ENCODE results near the gene ZNF33B. TPM values are rescaled to one million over a fixed set of nuclear protein-coding genes. Genes with fewer than 3 reads are reported as not detected.
"Not testable (repeated sequence)": the region's sequence is repeated elsewhere in the genome, so short reads cannot be mapped to it uniquely, and the experiment has no call there.

The ZNF33B gene
- polyA plus RNA-seq (ENCODE audit: insufficient read length in 4 of 4) = 10 to 100 TPM; 25.2 to 48.5 (median 45.0) TPM

DNA sequence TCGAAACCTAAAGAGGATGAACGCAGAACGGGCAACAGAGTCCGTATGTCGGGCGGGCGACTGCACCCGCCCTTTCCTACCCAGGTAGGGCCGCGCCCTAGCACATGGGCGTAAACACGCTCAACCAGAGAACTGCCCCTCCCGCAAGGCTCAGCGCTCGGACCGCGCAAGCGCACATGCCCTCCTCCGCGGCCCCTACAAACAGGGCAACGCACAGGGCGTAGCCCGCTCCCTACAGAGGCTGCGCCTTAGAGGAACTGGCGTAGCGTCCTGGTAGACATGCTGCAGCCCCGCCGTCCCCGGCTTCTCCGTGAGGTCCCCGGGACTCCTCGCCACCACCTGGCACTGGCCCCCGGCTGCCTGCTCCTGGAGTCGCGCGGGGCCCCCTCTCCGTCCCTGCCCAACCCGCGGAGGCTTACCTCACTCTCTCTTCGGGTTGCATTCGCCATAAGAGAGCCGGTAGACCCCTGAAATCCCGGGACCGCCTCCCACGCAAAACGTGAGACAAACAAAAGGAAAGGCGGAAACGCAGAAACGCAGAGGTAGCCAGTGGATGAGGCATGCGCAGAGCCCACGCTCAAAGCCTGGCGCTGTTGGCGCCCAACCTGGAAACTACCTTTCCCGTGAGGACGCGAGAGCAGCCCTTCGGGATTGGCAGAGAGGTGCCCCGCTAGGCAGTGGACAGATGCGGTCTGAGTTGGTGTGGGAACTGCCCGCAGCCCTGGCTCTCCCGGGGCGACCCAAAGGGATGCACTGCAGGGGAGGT, at the start of gene ZNF33B:
Gene ZNF33B, minus strand, starts transcription at position 516 of the 766 bp plus-strand sequence. CDS start 1,642 bp downstream, outside the sequence.
- peak; percentile 88 to 90 (median 88) for DNase-seq (ENCODE audit: low read depth in 4 of 4, low spot score in 3 of 4)

DNA sequence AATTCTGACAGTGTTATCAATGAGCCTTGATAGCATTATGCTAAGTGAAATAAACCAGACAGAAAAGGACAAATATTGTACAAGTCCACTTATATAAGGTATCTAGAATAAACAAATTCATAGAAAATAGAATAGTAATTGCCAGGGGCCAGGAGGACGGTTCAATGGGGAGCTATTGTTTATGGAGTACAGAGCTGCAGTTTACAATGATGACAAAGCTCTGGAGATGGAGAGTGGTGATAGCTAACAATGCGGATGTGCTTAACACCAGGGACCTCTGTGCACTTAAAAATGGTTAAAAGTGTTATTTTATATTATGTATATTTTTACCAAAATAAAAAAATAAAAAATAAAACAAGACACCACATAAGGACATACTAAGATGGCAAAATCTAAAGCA, 46.1 kb upstream of the ZNF33B start:
- no peak for DNase-seq (ENCODE audit: low read depth in 4 of 4, low spot score in 3 of 4)

DNA sequence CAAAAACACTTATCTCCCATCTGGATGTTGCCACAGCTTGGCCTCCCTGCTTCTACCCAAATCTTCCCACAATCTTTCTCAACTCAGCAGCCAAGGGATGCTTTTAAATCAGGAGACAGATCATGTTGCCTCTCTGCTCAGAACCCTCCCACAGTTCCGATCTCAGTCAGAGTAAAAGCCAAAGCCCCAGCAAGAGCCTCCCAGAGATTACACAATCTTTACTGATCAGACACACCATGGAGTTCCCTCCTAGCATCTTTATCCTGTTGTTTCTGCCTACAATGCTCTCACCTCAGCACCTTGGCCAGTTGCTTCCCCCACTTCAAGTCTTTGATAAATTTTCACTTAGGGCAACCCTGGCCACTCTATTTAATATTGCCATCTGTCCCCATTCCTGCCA, 41.9 kb upstream of the ZNF33B start:
- no peak for DNase-seq (ENCODE audit: low read depth in 4 of 4, low spot score in 3 of 4)

DNA sequence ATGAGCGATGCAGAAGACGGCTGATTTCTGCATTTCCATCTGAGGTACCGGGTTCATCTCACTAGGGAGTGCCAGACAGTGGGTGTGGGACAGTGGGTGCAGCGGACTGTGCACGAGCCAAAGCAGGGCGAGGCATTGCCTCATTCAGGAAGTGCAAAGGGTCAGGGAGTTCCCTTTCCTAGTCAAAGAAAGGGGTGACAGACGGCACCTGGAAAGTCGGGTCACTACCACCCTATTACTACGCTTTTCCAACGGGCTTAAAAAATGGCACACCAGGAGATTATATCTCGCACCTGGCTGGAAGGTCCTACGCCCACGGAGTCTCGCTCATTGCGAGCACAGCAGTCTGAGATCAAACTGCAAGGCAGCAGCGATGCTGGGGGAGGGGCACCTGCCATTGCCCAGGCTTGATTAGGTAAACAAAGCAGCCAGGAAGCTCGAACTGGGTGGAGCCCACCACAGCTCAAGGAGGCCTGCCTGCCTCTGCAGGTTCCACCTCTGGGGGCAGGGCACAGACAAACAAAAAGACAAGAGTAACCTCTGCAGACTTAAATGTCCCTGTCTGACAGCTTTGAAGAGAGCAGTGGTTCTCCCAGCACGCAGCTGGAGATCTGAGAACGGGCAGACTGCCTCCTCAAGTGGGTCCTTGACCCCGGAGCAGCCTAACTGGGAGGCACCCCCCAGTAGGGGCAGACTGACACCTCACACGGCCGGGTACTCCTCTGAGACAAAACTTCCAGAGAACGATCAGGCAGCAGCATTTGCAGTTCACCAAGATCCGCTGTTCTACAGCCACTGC, 27.0 kb upstream of the ZNF33B start:
- not testable (repeated sequence) for DNase-seq (ENCODE audit: low read depth in 4 of 4, low spot score in 3 of 4)

DNA sequence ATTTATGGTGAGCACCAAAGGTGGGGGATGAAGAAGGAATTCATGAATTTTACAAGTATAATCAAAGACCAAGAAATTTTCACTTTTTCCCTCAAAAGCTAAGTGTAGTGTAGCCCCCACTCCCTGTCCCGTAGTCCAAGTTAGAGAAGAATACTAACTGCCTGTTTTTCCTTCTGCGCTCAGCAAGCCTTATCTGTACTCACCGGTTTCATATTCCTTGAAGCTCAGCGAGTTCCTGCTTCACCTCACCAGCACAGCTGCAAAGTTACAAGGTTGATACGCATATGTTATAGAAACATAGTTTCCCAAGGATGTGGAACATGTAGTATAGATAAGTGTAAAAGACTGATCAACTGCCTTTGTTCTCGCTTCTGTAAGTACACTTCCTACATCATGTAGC, 16.0 kb upstream of the ZNF33B start:
- no peak for DNase-seq (ENCODE audit: low read depth in 4 of 4, low spot score in 3 of 4)

DNA sequence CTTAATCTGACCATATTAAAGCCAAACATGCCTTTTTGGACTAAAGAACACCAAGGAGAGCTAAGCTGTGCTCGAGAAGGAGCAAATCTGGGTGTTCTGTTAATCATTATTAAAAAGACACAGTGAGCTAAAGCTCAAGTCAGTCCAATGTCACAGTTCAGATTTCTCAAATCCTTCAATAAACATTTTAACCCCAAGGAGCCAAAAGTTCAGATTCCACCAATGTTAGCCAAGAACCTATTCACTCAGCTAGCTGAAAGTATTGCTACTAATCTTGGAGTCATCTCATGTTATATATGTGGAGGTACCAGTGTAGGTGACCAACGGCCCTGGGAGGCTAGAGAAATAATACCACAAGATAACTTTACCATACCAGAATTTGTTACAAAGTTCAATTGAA, 14.5 kb upstream of the ZNF33B start:
- DNase-seq (ENCODE audit: low read depth in 4 of 4, low spot score in 3 of 4) = no peak

DNA sequence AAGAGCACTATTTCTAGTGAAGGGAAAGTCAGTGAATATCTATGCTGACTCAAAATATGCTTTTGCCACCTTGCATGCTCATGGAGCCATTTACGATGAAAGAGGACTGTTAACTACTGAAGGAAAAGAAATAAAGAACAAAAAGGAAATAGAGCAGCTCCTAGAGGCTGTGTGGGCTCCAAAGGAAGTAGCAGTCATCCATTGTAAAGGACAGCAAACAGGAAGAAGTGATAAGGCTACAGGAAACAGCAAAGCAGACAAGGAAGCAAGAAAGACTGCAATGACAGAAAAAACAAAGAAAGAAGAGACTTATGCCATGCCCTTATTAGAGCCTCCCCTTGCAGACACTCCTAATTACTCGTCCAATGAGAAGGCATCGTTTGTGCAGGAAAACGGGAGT, 12.0 kb upstream of the ZNF33B start:
- DNase-seq (ENCODE audit: low read depth in 4 of 4, low spot score in 3 of 4) = no peak

DNA sequence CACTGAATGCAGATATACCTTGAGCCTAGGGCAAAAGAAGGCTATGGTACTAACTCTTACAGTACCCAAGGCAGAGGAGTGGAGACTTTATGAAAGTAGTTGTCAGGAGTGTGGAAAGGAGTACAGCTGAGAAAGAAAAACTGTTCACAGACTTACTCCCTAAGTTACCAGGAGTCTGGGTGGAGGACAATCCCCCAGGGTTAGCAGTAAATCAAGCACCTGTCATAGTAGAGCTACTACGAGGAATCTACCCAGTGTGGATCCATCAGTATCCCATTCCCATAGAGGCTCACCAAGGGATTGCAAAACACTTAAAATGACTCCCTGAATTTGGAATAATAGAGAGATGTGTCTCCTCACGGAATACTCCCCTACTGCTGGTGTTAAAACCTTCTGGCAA, 10.1 kb upstream of the ZNF33B start:
- DNase-seq (ENCODE audit: low read depth in 4 of 4, low spot score in 3 of 4) = no peak

DNA sequence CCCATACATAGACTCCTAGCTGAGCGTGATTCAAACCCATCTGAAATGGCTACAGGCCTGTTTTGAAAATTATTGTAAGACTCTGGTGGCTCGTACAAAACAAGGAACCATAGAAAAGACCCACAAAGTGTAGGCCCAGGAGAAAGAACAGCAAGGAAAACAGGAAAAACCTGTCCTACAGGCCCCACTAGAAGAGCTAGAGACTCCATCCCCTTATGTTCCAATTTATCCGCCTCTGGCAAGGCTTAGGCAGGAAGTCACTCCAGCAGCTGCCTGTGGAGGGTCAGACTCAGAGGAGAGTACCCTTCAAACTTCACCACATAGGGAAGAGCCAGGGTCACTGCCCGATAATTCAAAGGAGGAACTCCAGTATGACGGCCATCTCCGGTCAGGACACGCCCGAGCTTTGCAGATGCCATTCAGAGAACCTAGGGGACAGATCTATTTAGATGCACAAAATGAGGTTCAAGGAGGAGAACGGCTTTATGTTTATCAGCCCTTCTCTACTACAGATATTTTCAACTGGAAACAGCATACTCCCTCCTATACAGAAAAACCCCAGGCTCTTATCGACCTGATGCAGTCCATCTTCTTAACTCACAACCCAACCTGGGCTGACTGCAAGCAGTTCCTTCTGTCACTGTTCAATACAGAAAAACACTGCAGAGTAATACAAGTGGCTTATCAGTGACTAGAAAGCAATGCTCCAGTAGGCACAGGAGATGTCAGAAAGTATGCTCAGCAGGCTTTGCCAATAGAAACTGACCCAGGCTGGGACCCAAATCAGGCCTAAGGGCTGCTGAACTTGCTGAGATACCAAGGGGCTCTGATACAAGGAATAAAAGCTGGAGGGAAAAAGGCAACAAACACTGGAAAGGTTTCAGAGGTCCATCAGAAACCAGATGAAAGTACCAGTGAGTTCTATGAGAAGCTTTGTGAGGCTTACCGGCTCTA, 8.6 kb upstream of the ZNF33B start:
- peak in 2 of 4 donors; percentile 27 to 37 for DNase-seq (ENCODE audit: low read depth in 4 of 4, low spot score in 3 of 4)

DNA sequence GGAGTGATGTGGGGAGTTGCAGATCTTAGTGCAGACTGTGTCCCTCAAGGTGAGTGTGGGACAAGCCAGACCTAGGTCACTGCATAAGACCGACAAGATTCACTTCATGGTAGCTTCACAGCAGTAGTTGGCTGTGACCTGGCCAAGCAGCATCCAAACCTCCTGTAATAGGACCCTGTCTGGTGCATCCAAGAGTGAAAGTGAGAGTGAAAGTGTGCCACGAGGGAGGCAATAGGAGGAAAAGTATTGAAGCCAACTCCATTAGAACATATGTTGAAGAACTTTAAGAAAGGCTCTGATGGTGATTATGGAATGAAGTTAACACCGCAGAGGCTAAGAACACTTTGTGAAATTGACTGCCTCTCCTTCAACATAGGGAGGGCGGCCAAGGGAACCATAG, 7.8 kb upstream of the ZNF33B start:
- no peak for DNase-seq (ENCODE audit: low read depth in 4 of 4, low spot score in 3 of 4)

DNA sequence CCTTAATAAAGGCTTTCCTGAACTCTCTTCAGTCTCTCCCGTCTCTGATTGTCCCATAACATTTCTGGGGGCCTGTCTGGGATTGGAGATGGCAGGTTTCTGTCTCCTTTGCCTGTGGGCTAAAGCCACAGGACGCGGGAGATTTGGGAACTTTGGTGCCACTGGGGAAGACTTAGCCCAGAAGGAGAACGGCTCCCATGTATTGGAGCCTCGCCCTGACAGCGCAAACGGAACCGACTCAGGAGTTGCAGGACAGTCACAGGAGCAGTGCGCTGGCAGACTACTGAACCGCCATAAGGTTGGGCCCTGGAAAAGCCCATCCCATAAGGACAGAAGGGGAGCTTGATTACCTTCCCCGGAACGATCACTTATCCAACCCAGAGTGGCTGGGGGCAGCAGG, 7.1 kb upstream of the ZNF33B start:
- no peak for DNase-seq (ENCODE audit: low read depth in 4 of 4, low spot score in 3 of 4)

DNA sequence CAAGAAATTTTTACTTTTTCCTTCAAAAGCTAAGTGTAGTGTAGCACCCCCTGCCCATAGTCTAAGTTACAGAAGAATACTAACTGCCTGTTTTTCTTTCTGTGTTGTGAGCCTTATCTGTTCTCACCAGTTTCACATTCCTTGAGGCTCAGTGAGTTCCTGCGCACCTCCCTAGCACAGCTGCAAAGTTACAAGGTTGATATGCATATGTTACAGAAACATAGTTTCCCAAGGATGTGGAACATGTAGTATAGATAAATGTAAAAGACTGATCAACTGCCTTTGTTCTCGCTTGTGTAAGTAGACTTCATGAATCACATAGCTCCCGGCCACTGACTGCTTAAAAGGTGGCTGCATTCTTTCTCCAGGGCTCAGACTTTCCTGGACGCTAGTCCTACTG, 6.7 kb upstream of the ZNF33B start:
- DNase-seq (ENCODE audit: low read depth in 4 of 4, low spot score in 3 of 4) = no peak

DNA sequence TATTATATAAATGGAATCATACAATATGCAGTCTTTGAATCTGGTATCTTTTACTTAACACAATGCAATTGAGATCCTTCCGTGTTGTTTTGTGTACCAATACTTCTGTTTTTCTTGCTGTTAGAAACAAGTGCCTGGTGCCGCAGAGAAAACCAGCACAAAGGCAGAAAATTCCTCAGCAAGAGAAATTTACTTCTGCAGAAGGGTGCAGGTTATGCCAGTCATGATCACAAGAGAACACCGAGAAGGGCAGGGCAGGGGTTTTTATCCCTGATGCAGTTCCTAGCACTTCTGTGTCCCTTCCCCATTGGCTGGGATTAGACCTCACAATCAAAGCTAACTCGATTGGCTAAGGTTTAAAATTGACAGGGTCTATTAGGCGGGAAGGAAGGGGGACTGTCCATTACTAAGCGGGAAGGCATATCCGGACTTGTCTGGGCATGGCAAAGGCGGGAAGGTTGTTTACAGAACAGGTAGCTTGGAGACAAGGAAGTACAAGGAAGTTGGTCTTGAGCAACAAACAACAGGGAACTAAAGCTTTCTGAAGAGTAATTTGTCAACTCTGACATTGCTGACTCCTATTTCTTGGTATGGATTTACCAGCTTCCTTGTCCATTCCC, 2.4 kb upstream of the ZNF33B start:
- DNase-seq (ENCODE audit: low read depth in 4 of 4, low spot score in 3 of 4) = no peak

DNA sequence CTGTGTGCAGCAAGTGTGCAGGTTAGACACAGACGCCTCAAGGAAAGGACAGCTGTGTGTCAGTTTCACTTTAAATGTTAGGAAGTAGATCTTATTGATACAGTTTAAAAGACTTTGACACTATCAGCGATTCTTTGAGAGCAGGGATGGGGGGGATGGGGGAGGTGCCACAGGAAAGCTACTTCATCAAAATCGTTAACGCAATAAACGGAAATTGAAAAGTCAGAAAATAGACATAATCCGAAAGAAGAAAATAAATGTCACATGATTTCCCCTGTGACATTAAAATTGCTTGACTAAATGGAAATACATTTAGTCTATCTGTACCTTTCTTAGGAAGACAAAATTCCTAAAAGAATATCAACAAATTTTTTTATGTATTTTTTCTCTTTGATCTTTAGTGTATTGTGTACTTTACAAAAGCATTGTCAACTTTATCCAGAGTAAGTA, 476 bp upstream of the ZNF33B start:
- DNase-seq (ENCODE audit: low read depth in 4 of 4, low spot score in 3 of 4) = no peak

DNA sequence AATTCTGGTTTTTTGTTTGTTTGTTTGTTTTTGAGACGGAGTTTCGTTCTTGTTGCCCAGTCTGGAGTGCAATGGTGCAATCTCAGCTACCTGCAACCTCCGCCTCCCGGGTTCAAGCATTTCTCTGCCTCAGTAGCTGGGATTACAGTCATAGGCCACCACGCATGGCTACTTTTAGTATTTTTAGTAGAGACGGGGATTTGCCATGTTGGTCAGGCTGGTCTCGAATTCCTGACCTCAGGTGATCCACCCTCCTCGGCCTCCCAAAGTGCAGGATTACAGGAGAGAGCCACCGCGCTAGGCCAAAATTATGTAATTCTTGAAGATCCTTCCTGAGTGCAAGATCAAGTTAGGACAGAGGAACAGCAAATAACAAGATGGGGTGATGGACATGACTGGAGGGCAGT, 719 bp downstream of the ZNF33B start:
- DNase-seq (ENCODE audit: low read depth in 4 of 4, low spot score in 3 of 4) = no peak

DNA sequence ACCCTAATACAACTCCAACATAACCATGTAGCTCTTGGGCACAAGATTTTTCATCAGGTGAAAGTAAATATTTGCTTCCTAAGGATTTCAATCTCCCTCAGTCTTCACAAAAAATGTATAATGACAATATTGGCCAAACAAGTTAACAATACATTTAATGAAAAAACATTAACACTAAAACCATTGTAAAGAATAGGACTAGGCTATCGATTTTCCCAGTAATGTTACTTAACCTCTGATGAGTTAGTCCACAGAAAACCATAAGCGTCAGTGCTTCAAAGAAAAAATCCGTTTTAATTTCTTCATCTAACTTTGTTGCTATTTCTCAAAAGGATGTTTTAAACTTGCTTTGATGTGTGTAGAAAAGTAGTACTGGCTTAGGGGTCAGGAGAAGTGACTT, 1.2 kb downstream of the ZNF33B start:
- no peak for DNase-seq (ENCODE audit: low read depth in 4 of 4, low spot score in 3 of 4)

DNA sequence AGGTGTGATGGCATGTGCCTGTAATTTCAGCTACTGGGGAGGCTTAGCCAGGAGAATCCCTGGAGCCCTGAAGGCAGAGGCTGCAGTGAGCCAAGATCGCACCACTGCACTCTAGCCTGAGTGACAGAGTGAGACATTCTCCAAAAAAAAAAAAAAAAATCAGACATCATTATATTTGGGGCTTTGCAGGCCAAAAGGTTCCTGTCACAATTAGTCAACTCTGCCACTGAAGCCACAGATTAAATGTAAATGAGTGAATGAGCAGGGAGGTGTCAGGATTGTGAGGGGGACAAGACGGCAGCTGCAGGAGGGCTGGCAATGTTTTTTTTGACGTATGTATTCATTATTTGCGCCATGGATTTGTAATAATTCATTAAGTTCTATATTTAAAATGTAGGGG, 3.3 kb downstream of the ZNF33B start:
- no peak for DNase-seq (ENCODE audit: low read depth in 4 of 4, low spot score in 3 of 4)

DNA sequence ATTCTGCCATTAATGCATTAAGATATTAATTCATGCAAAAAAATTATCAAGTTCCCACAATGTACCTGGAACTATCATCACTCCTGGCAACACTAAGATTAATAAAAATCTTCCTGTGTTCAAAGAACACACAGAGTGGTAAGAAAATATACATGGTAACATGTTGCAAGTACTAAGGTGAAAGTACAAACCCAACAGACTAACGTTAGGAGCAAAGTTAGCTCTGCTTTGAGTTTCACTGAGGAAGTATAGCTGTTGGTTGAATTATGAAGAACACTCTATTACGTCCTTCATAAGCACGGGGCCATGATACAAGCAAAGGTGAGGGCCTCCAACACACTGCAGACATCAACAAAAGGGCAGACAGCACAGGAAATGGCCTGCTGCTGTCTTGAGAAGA, 5.8 kb downstream of the ZNF33B start:
- no peak for DNase-seq (ENCODE audit: low read depth in 4 of 4, low spot score in 3 of 4)

DNA sequence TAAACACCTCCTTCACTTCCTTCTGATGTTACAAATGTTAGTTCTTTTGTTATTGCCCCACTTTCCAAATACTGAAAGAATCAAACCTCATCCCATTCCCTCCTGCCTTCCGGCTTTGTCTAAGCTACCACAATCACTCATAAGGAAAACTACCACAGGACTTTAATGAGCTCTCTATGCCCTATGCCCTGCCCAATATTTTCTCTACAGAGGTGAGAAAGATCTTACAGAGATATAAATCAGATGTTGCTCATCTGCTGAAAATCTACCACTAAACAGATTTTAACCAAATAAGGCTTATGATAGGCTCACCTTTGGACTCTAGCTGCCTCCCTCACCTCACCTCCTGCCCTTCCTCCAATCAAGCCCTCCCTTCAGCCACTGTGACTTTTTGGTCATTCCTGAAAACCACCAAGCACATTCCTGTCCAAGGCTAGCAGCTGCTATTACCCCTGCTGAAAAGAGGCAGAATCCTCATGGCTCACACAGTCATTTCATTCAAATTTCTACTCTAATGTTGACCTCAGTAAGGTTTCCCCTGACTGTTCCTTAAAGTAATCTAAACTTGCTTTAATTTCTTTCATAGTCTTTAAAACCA, 7.7 kb downstream of the ZNF33B start:
- no peak for DNase-seq (ENCODE audit: low read depth in 4 of 4, low spot score in 3 of 4)

DNA sequence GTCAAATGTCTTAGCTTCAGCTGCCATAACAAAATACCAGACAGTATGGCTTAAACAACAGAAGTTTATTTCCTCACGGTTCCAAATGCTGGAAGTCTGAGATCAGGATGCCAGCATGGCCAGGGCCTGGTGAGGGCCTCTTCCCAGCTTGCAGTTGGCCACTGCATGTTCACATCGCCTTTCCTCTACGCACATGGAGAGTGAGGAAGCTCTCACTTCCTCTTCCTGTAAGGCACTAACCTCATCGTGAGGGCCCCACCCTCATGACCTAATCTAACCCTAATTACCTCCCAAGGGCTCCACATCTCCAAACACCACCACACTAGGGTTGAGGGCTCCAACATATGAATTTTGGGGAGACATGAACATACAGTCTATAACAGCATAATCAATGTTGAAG, 14.4 kb downstream of the ZNF33B start:
- DNase-seq (ENCODE audit: low read depth in 4 of 4, low spot score in 3 of 4) = no peak
